ENCODE results near the gene RAPGEF6.
A peak's percentile ranks its signal among the peaks of the same experiment; 100 is the strongest.
"Not testable (repeated sequence)": the region's sequence is repeated elsewhere in the genome, so short reads cannot be mapped to it uniquely, and the experiment has no call there.

RAPGEF6 gene

DNA sequence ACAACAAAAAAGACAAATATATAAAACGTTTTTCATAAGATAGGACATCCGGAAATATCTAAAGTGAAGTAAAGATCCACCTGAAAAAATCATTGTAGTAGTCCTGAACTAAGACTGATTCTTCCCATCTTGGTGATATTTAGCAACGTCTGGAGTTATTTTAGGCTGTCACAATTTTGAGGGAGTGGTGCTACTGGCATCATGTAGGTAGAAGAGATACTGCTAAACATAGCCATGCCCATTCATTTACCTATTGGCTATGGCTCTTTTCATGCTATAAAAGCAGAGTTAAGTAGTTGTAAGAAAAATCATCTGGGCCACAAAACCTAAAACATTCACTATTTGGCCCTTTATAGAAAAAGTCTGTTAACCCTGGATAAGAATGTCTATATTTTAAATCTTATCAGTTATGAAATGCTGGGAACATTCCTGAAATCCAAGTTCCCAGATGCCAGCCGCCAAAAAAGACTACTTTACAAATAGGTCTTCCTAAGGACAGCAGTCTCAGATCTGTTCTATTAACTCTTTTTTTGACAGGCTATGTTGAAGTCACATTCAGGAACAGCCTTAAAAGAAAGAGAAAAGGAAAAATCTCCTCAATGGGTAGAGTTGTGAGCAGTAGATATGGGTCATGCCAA, 27.0 kb downstream of the RAPGEF6 start:
- no peak for DNase-seq

DNA sequence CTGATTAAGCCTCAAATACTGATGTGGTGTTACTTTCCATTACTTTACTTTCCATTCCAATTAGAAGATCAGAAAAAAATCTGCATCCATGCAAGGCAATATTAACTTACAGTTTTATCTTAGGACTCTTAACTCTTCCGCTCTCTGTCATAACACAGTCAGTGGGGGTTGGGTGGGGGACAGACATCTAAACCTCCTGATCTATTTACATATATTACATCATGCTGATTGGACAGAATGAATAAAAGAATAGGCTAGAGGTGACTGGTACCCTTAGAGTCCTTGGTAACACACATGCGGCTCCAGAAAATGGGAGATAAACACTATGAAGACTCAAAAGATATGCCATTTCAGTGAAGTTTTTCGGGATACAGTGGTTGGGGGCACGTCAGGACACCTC, 27.6 kb downstream of the RAPGEF6 start:
- DNase-seq = no peak

DNA sequence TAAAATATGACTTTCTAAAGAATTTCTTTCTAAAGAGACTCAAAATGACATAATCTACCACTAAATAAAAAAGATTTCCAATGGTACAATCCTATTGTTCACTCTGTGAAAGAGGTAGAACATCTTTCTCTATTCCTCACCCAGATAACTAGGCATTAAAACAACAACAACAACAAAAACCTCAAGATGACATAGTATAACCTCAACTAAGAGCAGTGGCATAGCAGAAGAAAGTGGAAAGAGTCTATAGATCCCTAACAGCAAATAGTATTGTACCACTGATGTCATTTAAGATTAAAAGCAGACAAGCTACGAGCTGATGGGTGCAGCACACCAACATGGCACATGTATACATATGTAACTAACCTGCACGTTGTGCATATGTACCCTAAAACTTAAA, 29.9 kb downstream of the RAPGEF6 start:
- no peak for DNase-seq

DNA sequence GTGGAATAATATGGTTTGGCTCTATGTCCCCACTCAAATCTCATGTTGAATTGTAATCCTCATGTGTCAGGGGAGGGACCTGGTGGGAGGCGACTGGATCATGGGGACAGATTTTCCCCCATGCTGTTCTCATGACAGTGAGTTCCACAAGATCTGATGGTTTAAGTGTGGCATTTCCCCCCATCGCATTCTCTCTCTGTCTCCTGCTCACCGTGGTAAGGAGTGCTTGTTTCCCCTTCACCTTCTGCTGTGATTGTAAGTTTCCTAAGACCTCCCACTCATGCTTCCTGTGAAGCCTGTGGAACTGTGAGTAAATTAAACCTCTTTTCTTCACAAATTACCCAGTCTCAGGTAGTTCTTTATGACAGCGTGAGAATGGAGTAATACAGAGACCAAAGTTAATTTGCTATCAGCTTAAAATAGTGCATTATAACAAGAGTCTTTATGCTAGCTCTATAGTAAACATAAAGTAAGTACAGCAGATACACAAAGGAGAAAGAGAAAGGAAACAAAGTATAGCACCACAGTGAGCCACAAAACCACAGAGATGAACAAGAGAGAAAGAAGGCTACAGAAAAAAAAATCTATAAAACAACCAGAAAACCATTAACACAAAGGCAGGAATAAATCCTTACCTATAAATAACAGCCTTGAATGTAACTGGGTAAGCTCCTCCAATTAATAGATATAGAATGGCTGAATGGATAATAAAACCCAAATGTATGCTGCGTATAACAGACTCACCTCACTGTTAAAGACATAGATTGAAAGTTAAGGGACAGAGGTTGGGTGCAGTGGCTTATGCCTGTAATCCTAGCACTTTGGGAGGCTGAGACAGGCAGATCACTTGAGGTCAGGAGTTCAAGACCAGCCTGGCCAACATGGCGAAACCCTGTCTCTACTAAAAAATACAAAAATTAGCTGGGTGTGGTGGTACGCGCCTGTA, 39.7 kb downstream of the RAPGEF6 start:
- no peak for DNase-seq

DNA sequence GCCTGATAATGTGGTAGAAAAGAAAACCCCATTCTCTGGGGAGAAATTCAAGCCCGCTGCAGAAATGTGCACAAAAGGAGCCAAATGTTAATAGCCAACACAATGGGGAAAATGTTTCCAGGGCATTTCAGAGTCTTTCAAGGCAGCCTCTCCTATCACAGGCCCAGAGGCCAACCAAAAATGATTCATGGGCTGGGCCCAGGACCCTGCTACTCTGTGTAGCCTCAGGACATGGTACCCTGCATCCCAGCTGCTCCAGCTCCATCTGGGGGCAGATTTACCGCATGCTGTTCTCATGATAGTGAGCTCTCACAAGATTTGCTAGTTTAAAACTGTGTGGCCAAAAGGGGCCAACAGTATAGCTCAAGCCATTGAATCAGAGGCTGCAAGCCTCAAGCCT, 41.1 kb downstream of the RAPGEF6 start:
- no peak for DNase-seq

DNA sequence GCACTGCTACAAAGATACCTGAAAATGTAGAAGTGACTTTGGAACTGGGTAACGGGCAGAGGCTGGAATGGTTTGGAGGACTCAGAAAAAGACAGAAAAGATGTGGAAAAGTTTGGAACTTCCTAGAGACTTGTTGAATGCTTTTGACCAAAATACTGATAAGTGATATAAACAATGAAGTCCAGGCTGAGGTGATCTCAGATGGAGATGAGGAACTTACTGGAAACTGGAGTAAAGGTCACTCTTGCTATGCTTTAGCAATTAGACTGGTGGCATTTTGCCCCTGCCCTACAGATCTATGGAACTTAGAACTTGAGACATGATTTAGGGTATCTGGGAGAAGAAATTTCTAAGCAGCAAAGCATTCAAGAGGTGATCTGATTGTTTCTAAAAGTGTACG, 41.6 kb downstream of the RAPGEF6 start:
- not testable (repeated sequence) for DNase-seq

DNA sequence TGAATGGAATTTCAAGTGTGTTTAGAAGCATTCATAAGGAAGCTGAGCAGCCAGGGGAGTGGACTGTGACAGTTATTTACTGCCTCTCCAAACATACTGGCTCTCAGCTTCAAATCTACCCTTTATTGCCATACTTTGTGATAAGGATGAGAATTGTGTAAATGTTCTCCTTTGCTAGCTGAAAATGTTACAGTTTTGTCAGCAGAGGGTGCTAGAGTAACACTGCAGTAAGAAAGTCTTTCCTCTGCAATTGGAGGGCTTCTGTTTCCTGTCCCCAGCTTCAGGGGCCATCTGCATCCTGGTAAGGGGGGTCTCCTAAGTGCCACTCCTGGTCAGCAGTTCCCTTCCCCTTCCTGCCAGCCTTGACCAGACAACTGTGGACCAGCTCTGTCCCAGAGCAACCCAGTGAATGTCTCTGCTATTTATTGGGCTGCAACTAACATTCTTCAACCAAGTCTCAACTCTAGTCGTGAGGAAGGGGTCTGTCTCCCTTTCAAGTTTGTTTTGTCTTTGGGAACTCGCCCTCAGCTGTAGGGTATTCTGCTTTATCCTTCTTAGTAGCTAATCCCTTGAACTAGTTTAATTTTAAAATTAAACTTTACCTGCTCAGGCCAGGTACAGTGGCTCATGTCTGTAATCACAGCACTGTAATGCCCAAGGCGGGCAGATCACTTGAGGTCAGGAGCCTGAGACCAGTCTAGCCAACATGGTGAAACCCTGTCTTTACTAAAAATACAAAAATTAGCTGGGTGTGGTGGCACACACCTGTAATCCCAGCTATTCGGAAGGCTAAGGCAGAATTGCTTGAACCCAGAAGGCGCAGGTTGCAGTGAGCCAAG, 45.3 kb downstream of the RAPGEF6 start:
- peak; percentile 4 for DNase-seq

DNA sequence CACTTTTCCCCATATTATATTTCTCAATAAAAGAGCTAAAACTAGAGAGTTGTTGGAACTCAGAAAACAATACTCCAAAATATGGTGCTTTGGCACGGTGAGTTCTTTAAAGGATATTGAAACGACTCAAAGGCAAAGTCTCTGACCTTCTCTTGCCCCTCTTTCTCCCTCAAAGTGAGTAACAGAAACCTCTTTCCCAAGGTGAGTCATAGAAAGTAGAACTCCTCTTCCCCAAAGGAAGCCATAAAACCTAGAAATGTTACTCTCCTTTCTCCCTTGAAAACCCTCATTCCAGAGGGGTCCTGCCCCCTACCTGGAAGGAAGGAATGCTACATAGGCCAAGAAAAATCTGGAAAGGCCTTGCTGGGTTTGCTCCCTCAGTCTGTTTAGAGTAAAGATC, 47.5 kb downstream of the RAPGEF6 start:
- no peak for DNase-seq

DNA sequence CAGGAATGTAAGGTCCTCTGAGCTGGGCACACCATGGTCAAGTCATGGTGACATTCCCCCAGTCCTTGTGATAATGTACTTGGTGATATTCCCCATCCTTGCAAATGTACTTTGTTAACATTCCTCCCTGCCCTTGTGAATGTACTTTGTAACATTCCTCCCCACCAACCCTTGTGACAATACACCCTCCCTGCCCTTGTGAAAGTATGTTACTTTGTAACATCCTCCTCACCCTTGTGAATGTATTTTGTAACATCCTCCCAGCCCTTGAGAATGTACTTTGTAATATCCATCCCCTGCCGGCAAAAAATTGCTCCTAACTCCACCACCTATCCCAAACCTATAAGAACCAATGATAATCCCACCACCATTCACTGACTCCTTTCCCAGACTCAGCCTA, 53.3 kb downstream of the RAPGEF6 start:
- no peak for DNase-seq

DNA sequence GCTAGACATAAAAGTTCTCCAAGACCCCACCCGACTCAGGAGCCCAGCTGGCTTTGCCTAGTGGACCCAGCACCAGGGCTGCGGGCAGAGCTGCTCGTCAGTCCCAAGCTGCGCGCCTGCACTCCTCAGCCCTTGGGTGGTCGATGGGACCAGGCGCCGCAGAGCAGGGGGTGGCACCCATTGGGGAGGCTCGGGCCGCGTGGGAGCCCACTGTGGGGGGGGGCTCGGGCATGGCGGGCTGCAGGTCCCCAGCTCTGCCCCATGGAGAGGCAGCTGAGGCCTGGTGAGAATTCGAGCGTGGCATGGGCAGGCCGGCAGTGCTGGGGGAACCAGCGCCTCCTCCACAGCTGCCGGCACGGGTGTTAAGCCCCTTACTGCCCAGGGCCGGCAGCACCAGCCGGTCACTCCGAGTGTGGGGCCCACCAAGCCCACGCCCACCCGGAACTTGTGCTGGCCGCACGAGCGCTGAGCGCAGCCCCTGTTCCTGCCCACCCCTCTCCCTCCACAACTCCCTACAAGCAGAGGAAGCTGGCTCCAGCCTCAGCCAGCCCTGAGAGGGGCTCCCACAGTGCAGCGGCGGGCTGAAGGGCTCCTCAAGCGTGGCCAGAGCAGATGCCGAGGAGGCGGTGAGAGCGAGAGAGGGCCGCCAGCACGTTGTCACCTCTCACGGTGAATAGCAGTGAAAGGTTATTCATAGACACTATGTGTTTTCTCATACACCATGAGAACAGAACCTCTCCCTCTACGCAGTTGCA, 54.9 kb downstream of the RAPGEF6 start:
- no peak for DNase-seq

DNA sequence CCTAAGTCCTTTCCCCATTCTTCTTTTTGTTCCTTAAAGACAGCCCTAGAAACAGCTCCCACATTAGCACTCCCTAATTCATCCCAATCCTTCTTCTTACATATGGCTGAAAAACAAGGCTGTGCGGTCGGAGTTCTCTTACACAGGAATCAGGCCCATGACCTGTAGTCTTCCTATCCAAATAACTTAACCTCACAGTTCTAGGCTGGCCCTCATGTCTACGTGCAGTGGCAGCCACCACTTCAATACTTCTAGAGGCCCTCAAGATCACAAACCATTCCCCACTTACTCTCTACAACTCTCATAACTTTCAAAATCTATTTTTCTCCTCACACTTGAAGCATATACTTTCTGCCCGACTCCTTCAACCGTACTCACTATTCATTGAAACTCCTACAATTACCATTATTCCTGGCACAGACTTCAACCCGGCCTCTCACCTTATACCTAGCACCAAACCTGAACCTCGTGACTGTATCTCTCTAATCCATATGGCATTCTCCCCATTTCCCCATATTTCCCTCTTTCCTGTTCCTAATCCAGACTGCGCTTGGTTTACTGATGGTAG, 59.3 kb downstream of the RAPGEF6 start:
- no peak for DNase-seq

DNA sequence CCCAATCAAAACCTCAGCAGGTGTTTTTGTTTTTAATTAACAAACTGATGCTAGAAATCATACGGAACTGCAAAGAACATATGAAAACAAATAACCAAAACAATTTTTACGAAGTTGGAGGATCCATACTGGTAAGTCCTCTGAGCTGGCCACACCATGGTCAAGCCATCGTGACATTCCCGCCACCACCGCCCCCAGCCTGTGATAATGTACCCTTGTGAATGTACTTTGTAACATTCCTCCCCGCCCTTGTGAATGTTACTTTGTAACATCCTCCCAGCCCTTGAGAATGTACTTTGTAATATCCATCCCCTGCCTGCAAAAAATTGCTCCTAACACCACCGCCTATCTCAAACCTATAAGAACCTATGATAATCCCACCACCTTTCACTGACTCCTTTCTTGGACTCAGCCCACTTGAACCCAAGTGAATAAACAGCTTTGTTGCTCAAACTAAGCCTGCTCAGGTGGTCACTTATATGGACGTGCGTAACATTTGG, 63.3 kb downstream of the RAPGEF6 start:
- DNase-seq = no peak

DNA sequence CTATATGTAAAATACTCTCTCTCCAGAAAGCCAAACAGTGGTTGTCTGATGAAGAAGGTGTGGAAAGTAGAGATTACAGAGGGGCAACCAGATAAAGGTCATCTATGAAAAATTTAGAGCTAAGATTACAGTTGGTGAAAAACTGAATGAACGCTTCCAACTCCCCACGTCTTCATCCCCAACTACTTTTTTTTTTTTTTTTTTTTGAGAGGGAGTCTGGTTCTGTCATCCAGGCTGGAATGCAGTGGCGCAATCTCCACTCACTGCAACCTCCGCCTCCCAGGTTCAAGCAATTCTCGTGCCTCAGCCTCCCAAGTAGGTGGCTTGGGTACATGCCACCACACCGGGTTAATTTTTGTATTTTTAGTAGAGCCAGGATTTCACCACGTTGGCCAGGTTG, 64.3 kb downstream of the RAPGEF6 start:
- no peak for DNase-seq

DNA sequence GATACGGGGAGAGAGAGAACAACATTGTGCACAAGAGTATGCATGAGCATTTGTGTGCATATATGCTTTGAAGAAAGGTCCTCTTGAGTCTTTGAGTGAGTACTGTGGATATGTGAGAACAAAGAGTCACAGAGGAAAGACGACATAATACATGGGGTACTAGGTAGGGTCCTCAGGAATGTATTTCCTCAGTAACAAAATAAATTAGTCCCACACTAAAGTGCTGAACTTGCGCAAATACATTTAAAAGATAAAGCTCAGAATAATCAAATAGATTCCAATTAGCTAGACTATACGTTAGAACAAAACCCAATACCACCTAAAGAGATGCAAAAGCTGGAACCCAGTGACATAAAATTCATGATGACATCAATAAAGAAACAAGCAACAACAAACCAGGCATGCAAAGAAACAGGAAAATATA, 70.8 kb downstream of the RAPGEF6 start:
- no peak for DNase-seq

DNA sequence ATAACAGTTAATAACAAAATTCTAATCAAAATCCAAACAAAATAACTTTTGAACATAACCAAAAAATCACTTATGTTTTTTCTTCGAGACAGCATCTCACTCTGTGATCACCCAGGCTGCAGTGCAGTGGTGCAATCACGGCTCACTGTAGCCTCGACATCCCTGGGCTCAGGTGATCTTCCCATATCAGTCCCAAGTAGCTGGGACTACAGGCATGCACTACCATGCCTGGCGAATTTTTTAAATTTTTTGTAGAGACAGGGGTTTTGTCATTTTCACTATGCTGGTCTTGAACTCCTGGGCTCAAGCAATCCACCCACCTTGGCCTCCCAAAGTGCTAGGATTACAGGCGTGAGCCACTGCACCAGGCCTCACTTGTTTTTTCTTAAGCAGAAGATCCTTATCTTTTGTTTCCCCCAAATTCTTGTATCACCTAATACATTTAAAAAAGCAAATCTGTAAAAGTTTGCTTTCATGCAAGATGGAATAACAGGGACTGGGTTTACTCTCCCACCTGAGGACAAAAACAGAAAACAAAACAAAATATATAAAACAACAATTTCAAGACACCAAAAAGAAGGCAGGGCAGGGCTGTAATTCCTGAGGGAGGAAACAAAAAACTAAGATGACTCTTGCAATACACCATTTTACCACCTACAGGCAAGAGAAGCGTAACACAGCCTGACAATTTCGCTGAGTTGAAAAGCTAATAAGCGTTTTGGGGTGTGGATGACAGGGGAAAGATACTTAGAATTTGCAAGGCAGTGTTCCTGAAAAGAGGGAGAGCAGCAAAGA, 71.4 kb downstream of the RAPGEF6 start:
- no peak for DNase-seq

DNA sequence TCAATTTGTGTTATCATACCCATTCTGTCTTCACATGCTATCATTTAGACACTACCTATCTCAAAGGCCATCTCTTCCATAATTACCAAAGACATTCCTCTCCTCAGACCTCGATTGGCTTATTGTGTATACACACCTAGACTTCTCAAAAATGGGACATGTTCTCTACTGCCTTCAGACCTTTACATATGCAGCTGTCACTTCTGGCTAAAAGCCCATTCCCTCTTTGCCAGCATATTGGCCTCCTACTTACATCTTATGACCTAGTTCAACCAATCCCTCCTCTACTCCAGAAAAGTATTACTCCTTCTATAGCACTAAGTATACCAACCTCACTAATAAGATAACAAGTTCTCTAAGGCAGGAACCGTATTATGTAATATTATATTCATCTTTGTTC, 84.4 kb downstream of the RAPGEF6 start:
- no peak for DNase-seq

DNA sequence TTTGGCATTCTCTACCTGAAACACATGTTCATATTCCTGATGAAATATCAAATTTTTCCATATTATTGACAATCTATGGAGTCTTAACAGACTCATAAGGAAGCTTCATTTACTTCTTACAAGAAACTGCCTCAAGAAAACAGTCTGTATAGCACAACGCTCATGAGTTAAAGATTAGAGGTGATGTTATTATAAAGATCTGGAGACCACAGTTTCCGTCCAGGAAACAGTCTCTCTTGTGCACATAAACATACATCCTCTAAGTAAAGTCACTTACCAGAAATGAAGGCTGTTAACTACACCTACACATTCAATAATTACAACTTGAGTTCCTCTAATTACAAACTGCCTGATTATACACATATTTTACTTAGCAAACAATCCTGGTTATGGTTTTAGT, 86.9 kb downstream of the RAPGEF6 start:
- DNase-seq = no peak

DNA sequence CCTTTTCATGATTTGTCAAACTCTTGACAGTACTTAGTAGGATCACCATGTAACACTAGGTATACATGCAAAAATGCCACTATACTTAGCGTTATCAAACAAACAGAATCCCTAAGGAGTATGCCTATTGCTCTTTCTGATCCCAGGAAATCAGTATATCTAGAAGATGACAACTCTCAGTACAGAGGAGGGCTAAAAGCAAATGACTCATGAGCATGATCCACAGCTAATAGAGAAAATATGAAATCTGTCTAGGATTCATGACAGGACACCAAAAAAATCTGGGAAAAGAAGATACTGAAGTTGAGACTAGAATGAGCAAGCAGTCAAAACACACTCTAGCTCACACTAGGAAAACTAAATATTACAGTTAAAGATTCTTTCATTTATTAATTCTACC, 89.2 kb downstream of the RAPGEF6 start:
- no peak for DNase-seq

DNA sequence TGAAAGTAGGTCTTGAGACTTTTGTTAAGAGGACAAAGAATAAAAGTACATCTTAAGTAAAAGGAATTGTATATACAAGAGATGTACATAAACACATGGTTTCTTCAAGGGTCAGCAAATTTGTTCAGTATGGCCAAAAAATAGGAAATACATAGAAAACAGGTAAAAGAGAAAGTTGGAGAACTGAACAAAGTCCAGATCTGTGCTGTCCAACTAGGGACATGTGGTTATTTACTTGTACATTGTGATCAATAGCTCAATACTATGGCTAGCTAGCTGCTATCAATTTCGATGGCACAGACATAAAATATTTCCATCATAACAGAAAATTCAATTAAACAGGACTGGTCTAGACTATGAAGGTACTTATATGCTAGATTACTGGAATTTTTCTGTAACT, 92.3 kb downstream of the RAPGEF6 start:
- no peak for DNase-seq

DNA sequence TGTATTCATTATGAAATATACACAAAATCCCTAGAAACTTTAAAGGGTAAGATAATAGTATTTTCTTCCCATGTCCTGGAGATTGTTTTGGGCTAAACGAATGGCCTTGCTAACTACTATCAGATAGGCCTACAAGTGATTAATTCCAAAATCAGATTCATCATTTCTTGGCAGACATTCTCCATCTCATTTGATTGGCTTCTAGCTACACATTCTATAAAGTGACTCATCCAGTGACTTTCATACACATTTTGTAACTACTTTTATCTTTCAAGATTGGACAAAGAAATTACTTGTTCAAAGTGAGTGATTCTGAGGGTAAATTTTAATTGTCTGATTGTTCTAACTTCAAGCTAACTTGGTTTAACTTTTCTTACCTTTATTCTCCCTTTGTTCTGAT, 93.3 kb downstream of the RAPGEF6 start:
- DNase-seq = no peak

DNA sequence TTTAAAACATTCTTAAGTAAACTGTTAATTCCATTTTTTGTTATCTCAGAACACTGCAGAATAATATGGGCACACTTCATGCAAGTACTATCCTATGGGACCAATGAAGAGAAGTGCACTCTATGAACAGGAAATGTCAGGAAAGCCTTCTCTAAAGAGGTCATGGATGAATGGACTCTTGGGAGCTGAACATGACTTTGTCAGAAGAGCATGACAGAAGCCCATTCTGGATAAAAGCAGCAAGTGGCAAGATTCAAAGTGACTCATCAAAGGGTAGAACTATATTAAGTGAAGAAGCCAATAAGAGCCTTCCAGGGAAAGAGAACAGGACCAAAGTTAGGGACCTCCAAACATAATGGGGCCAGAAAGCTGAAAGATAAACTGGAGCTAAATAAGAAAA, 94.0 kb downstream of the RAPGEF6 start:
- DNase-seq = no peak

Measured in NCI-H1105 (cell line).